Gastroesophageal sphincter (tissue), 3 donors: ENCODE results near the gene SREK1.

ENCODE experiments used
- CTCF ChIP-seq, 4 experiments: fragments of 200-600 bp in 2 of 4; fragments of 450-650 bp in 2 of 4; sonication (generic) in 1 of 4; IDR thresholded peaks; one replicate each; pipeline ENCODE4 v1.5.1; 2017 to 2019; ENCODE audit warnings: antibody characterized with exemption in 4 of 4, mild to moderate bottlenecking in 2 of 4, moderate library complexity in 2 of 4
- EP300 ChIP-seq: sonication (generic); formaldehyde crosslinking; IDR thresholded peaks from one replicate; pipeline ENCODE4 v1.6.1; 2017; ENCODE audit warnings: antibody characterized with exemption, mild to moderate bottlenecking
- POLR2A ChIP-seq, 2 donors: fragments of 450-650 bp; IDR thresholded peaks; one replicate each; pipeline ENCODE4 v1.6.1; 2017; ENCODE audit warnings: antibody characterized with exemption in 2 of 2, mild to moderate bottlenecking in 2 of 2, moderate library complexity in 1 of 2

GRCh38 chr5:66151030-66151429 is 6.9 kb downstream of the SREK1 start:
- TF ChIP-seq CTCF (IDR thresholded peaks at IDR 0.05) (no peak), POLR2A (IDR thresholded peaks at IDR 0.05) (no peak), EP300 (no peak)
